Fibroblast of the aortic adventitia (primary cell): Measurements from ENCODE around the gene NXPH1. TPM values are rescaled to one million over a fixed set of nuclear protein-coding genes. Genes with fewer than 3 reads are reported as not detected.

Experiments used
- DNase-seq: peaks from one replicate; pipeline ENCODE4 v3.0.0-alpha.2; 2010; ENCODE audit warnings: low read depth
- H3K4me3 ChIP-seq: 2 replicates; pipeline ENCODE4 v1.5.1; 2011; ENCODE audit warnings: low read depth, mild to moderate bottlenecking, control low read depth, low read length, moderate library complexity
- CTCF ChIP-seq: IDR thresholded peaks from 2 replicates; pipeline ENCODE4 v1.5.1; 2011; ENCODE audit warnings: mild to moderate bottlenecking, low read length, control low read depth, inconsistent platforms; ENCODE audit not compliant: insufficient read depth
- total RNA-seq: library from RNA; depleted of rRNA; stranded (reverse); fragments of >200 nt; gene quantifications from 2 replicates; pipeline ENCODE4 v1.2.3, GENCODE V29; 2012; ENCODE audit warnings: low replicate concordance

The NXPH1 gene
- total RNA-seq, 1 donor, result not detected

- H3K4me3 ChIP-seq, result no peak overlapping the region
- DNase-seq, result no peak
- no peak for TF ChIP-seq CTCF
Measured at GRCh38 chr7:8491106-8491505, 57.7 kb downstream of the NXPH1 start.

- no peak for DNase-seq
- TF ChIP-seq CTCF, result no peak
- no peak overlapping the region for H3K4me3 ChIP-seq
Measured at GRCh38 chr7:8491544-8492489, 58.4 kb downstream of the NXPH1 start.

DNA sequence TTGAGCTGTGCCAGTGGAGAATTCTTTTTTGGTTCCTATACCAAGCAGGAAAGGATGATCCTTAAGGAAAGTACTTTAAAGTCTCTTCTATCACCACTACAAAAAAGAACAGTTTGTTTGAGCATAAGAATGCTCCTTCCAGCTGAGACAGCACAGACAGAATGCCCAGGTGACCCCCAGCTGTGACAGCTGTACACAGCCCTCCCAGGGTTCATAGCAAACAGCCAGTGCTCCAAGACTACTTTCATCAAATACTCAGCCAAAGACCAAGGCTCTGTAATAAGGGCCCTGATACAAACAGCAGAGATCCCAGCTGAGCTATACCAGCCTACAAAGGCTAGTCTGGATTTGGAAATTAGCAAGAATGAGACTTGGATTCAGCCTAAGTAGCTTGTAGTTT lies 65.7 kb downstream of the NXPH1 start:
- DNase-seq, result no peak
- TF ChIP-seq CTCF, result no peak

DNA sequence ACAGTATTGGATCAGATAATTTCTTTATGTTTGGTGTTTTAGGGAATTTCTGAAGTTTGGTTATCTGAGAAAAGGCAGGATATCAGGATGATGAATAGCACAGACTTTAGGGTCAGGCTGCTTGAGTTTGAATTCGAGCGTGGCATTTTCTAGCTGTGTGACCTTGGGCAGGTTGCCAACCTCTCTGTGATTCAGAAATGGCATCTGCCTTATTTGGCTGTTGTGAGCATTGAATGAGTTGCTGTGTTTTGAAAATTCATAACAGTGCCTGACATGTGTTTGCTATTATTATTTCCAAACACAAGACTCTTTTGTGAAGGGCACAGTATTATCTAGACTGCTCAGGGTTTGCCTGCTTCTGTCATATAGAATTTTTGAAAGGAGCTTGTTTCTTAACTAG lies 66.9 kb downstream of the NXPH1 start:
- H3K4me3 ChIP-seq, result no peak overlapping the region
- no peak for DNase-seq
- no peak for TF ChIP-seq CTCF

More for the DNA sequence above, 65.7 kb downstream of the NXPH1 start:
- no peak overlapping the region for H3K4me3 ChIP-seq

DNA sequence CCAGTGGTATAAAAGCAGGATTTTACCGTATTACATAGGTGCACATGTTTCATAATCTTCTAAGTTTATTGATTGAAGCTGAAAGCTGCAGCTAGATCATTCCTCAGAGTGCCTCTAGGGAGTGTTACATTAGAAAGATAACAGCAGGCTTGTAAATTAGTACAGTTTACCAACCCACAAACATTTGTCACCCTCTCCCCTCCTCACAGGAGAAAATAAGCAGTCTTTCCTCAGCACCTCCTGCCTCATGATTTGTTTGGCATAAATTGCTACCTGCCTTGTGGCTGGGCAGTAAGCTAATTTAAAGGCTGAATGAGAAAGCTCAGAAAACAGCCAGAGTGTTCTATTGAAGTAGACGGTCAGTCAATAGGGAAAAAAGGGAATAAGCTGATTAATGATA lies 74.2 kb downstream of the NXPH1 start:
- TF ChIP-seq CTCF, result no peak
- no peak for DNase-seq
- no peak overlapping the region for H3K4me3 ChIP-seq

DNA sequence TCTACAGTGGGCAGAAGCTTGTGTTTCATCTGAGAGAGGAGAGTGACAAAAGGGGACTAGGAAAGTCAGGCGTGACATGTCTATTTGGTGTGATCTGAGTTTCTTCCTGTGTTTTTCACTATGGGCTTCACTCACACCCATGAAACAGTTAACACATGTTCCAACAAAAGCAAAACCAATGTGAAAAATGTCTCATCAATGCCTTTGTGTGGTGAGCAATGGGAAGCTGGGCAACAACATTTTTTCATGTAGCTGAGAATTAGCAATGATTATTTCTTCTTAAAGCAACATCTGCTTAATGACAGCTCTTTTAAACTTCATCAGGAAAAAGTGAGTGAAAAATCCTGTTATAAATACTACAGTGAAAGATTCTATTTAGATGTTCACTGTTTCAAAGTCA lies 76.2 kb downstream of the NXPH1 start:
- H3K4me3 ChIP-seq, result no peak overlapping the region
- no peak for DNase-seq
- TF ChIP-seq CTCF, result no peak
